K562 (cell line): ENCODE results near the gene COG7. TPM values are rescaled to one million over a fixed set of nuclear protein-coding genes. Genes with fewer than 3 reads are reported as not detected.

Experiments used
- ATAC-seq: fragments of 200-7000 bp; cut with Tn5 transposase; 3 replicates; pipeline ENCODE4 v1.9.1; 2020; ENCODE audit warnings: moderate library complexity
- BruUV-seq: library from RNA; stranded (reverse); fragments of 400-500 nt; replicated peaks from 2 replicates; lab custom pipeline; 2021; lab: Mats Ljungman, UMichigan
- CTCF ChIA-PET: fragments of 300-600 bp; formaldehyde crosslinking; extraction: SDS; loops from one replicate; lab custom pipeline; 2021; ENCODE audit warnings: low intra/inter-chr PET ratio; lab: Yijun Ruan, JAX
- POLR2A ChIA-PET: fragments of 300-600, 350-650 bp; sonication (Branson Sonifier 250); formaldehyde crosslinking; extraction: SDS; loops from one replicate; lab custom pipeline; 2021; ENCODE audit warnings: antibody characterized with exemption, inconsistent platforms; lab: Yijun Ruan, JAX
- DNase-seq, 4 experiments: peaks; one replicate each; pipeline versions ENCODE4 v3.0.0 to v3.0.0-alpha.2; 2011 to 2018; ENCODE audit warnings: low spot score in 3 of 4, mixed read lengths in 3 of 4; ENCODE audit errors: extremely low read depth in 1 of 4
- FAIRE-seq: peaks from 2 replicates; lab custom pipeline; 2011; peaks lifted over from hg19 to GRCh38; lab: Jason Lieb, UNC
- H2AFZ ChIP-seq: 2 replicates; pipeline ENCODE4 v1.6.0; 2011; ENCODE audit warnings: low read depth, low read length, control low read depth, inconsistent platforms
- H3K27ac ChIP-seq: fragments of 200-600 bp; 3 replicates; pipeline ENCODE4 v1.8.0; 2011; ENCODE audit warnings: low read depth, mild to moderate bottlenecking, control low read depth, inconsistent platforms, low read length, moderate library complexity, mixed read lengths; ENCODE audit errors: extremely low read depth
- H3K27me3 ChIP-seq, 2 experiments: fragments of 300-600 bp in 1 of 2; 2 replicates in 1 of 2; 3 replicates in 1 of 2; pipeline versions ENCODE4 v1.6.0 to v1.8.0; 2011; ENCODE audit warnings: inconsistent platforms in 2 of 2, low read length in 2 of 2, mild to moderate bottlenecking in 1 of 2, mixed read lengths in 1 of 2, moderate library complexity in 1 of 2; ENCODE audit not compliant: control insufficient read depth in 2 of 2, insufficient read depth in 2 of 2
- H3K36me3 ChIP-seq: fragments of 300-600 bp; 3 replicates; pipeline ENCODE4 v1.8.0; 2011; ENCODE audit warnings: mild to moderate bottlenecking, low read length, inconsistent platforms; ENCODE audit not compliant: control insufficient read depth, insufficient read depth
- H3K4me1 ChIP-seq, 2 experiments: fragments of 200-600 bp in 1 of 2; replicated peaks in 1 of 2; 2 replicates in 1 of 2; 3 replicates in 1 of 2; pipeline versions ENCODE4 v1.5.1 to v1.8.0; 2011; ENCODE audit warnings: inconsistent platforms in 2 of 2, low read length in 2 of 2, mild to moderate bottlenecking in 1 of 2, mixed read lengths in 1 of 2, moderate library complexity in 1 of 2; ENCODE audit not compliant: control insufficient read depth in 2 of 2, insufficient read depth in 2 of 2
- H3K4me2 ChIP-seq: 2 replicates; pipeline ENCODE4 v1.6.1; 2011; ENCODE audit warnings: low read length, control low read depth, inconsistent platforms, mixed read lengths; ENCODE audit not compliant: insufficient read depth
- H3K4me3 ChIP-seq: fragments of 200-600 bp; sonication (generic), shearing (Covaris generic); 2 replicates; pipeline ENCODE4 v1.5.1; 2016; ENCODE audit warnings: control low read depth, inconsistent platforms
- H3K79me2 ChIP-seq: fragments of 200-600 bp; 3 replicates; pipeline ENCODE4 v1.8.0; 2011; ENCODE audit warnings: low read length, inconsistent platforms; ENCODE audit not compliant: control insufficient read depth, insufficient read depth
- H3K9ac ChIP-seq, 2 experiments: 2 replicates each; pipeline versions ENCODE4 v1.6.0 to v1.6.1; 2011; ENCODE audit warnings: low read depth in 2 of 2, low read length in 2 of 2, control low read depth in 1 of 2, inconsistent platforms in 1 of 2, mild to moderate bottlenecking in 1 of 2, mixed read lengths in 1 of 2; ENCODE audit not compliant: insufficient read depth in 1 of 2
- H3K9me1 ChIP-seq: one replicate; pipeline ENCODE4 v1.6.0; 2011; ENCODE audit warnings: inconsistent platforms, mild to moderate bottlenecking, low read length, moderate library complexity; ENCODE audit not compliant: control insufficient read depth, insufficient read depth
- H3K9me3 ChIP-seq: replicated peaks from 2 replicates; pipeline ENCODE4 v1.5.1; 2011; ENCODE audit warnings: low read depth, low read length, inconsistent platforms; ENCODE audit not compliant: control insufficient read depth, insufficient read depth
- H4K20me1 ChIP-seq: replicated peaks from 2 replicates; pipeline ENCODE4 v1.6.1; 2011; ENCODE audit warnings: low read length, inconsistent platforms, mixed read lengths; ENCODE audit not compliant: control insufficient read depth, insufficient read depth
- ATF1 ChIP-seq, 2 experiments: fragments of 450-650 bp in 1 of 2; IDR thresholded peaks; 2 replicates each; pipeline ENCODE4 v1.6.1; 2016; ENCODE audit warnings: missing compliant biosample characterization in 1 of 2, missing genetic modification characterization in 1 of 2
- ATF4 ChIP-seq: fragments of 450-650 bp; formaldehyde crosslinking; IDR thresholded peaks from 2 replicates; pipeline ENCODE4 v1.4.0; 2022; ENCODE audit warnings: mild to moderate bottlenecking, moderate library complexity
- BHLHE40 ChIP-seq: IDR thresholded peaks from 2 replicates; pipeline ENCODE4 v1.6.1; 2011; ENCODE audit warnings: low read length, improper control_type of control experiment
- OTX1 ChIP-seq: fragments of 450-650 bp; formaldehyde crosslinking; IDR thresholded peaks from 2 replicates; pipeline ENCODE4 v1.4.0; 2022; ENCODE audit warnings: mild to moderate bottlenecking
- PHF8 ChIP-seq: fragments of 200-600 bp; sonication (generic); IDR thresholded peaks from 2 replicates; pipeline ENCODE4 v1.6.1; 2012; ENCODE audit warnings: mixed run types, mild to moderate bottlenecking, inconsistent platforms, low read length, moderate library complexity, borderline replicate concordance
- RAD21 ChIP-seq, 2 experiments: fragments of 250-450 bp in 1 of 2; fragments of 450-650 bp in 1 of 2; sonication (Bioruptor Pico) in 1 of 2; formaldehyde crosslinking in 1 of 2; IDR thresholded peaks in 1 of 2; conservative IDR thresholded peaks in 1 of 2; 2 replicates each; pipeline versions ENCODE4 v1.4.0 to v1.8.0; 2020 to 2022; ENCODE audit warnings: mild to moderate bottlenecking in 2 of 2, moderate library complexity in 1 of 2
- SMARCC2 ChIP-seq: fragments of 450-650 bp; IDR thresholded peaks from 2 replicates; pipeline ENCODE4 v1.6.1; 2017; ENCODE audit warnings: antibody characterized with exemption, moderate library complexity, mild to moderate bottlenecking, low read depth
- SNIP1 ChIP-seq: fragments of 450-650 bp; IDR thresholded peaks from 2 replicates; pipeline ENCODE4 v1.7.1; 2017; ENCODE audit warnings: low read depth, mild to moderate bottlenecking
- ZFPM2 ChIP-seq: fragments of 250-450 bp; sonication (Bioruptor Pico); IDR thresholded peaks from 2 replicates; pipeline ENCODE4 v1.5.1; 2022; ENCODE audit warnings: mild to moderate bottlenecking
- WGBS: fragments of 100-300 bp; shearing (Covaris generic); methylation state at CpG from one replicate; pipeline ENCODE4 v1.1.6; 2016; ENCODE audit warnings: low coverage, mixed read lengths; ENCODE audit not compliant: insufficient coverage; ENCODE audit errors: missing lambda C conversion rate; 5-methylcytosine and 5-hydroxymethylcytosine counted together
- in situ Hi-C: fragments of 300-500 bp; cut with MboI; formaldehyde crosslinking; loops from 4 replicates; pipeline ENCODE4 v1.15.0; 2018; ENCODE audit warnings: inconsistent platforms, mixed read lengths
- intact Hi-C: fragments of 100-400 bp; cut with micrococcal nuclease; formaldehyde crosslinking; loops from 2 replicates; pipeline ENCODE4 v1.14.2; 2022
- polyA plus RNA-seq, 8 experiments: library from polyadenylated mRNA; depleted of rRNA in 4 of 8; stranded (reverse) in 5 of 8; unstranded in 3 of 8; fragments of >200 nt; fragmentation: Nextera tagmentation in 2 of 8; fragmentation: Illumina TruSeq in 1 of 8; extraction: Ambion mirVana in 2 of 8; extraction: Trizol in 1 of 8; gene quantifications; 2 replicates each; pipeline versions ENCODE4 v1.2.1 to v1.2.3, GENCODE V29; 2011 to 2014; ENCODE audit warnings: inconsistent platforms in 1 of 8, missing spikeins in 1 of 8
- total RNA-seq, 7 experiments: library from RNA; depleted of rRNA in 6 of 7; stranded (reverse); fragments of >200 nt in 6 of 7; fragmentation: Illumina TruSeq in 2 of 7; extraction: Trizol in 2 of 7; gene quantifications; 2 replicates each; pipeline versions ENCODE4 v1.2.1 to v1.2.3, GENCODE V29; 2011 to 2021; ENCODE audit warnings: low replicate concordance in 1 of 7
- TF ChIP-seq, protein P1 (sequence below): fragments of 250-450 bp; sonication (Bioruptor Pico); IDR thresholded peaks from 2 replicates; pipeline ENCODE4 v1.8.0; 2021; ENCODE audit warnings: borderline replicate concordance, mild to moderate bottlenecking, moderate library complexity; ENCODE audit not compliant: poor library complexity, severe bottlenecking
- TF ChIP-seq, protein P2 (sequence below): sonication (generic); formaldehyde crosslinking; IDR thresholded peaks from 2 replicates; pipeline ENCODE4 v1.8.0; 2023; ENCODE audit warnings: mild to moderate bottlenecking, missing genetic modification reagents

COG7 gene
- total and polyA plus RNA-seq, 9 of the 15 experiments (the other 6 are each of a cell fraction or from before 2014, with no cell fraction given) = 3.8 to 17.6 (median 13.4) TPM

- POLR2A ChIA-PET = no interaction called here
- no peak for FAIRE-seq
- no TSS peak for BruUV-seq
- ATAC-seq = no peak
- Histone ChIP-seq H3K9ac (no peak overlapping the region), H4K20me1 (peaks cover 4% of the 10 kb centered on the region), H3K9me1 (peaks cover 7% of the 10 kb centered on the region), H3K36me3 (peaks cover 33% of the 10 kb centered on the region; the same call in 1 of the 3 replicates), H3K4me2 (no peak overlapping the region), H3K27me3 (no peaks in the 10 kb centered on the region), H2AFZ (no peak overlapping the region), H3K79me2 (no peaks in the 10 kb centered on the region), H3K9me3 (no peaks in the 10 kb centered on the region), H3K4me1 (no peaks in the 10 kb centered on the region; a peak in 1 of 5 replicates), H3K27ac (no peak overlapping the region), H3K4me3 (no peak overlapping the region)
- in situ Hi-C loops (no loop called here), intact Hi-C loops (no loop called here)
- TF ChIP-seq, protein P1, sequence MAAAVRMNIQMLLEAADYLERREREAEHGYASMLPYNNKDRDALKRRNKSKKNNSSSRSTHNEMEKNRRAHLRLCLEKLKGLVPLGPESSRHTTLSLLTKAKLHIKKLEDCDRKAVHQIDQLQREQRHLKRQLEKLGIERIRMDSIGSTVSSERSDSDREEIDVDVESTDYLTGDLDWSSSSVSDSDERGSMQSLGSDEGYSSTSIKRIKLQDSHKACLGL (CRISPR knock-in tag) = no peak
- TF ChIP-seq OTX1 (CRISPR knock-in tag) (no peak), PHF8 (no peak), SMARCC2 (no peak), ATF1 (CRISPR knock-in tag; IDR thresholded peaks at IDR 0.05) (no peak), ATF1 (tag; IDR thresholded peaks at IDR 0.05) (no peak), ZFPM2 (CRISPR knock-in tag) (no peak), RAD21 (CRISPR knock-in tag; conservative IDR thresholded peaks at IDR 0.05 in 1 of 2, IDR thresholded peaks at IDR 0.05 in 1 of 2) (no peak), ATF4 (CRISPR knock-in tag) (no peak), BHLHE40 (no peak), SNIP1 (no peak)
- TF ChIP-seq, protein P2, sequence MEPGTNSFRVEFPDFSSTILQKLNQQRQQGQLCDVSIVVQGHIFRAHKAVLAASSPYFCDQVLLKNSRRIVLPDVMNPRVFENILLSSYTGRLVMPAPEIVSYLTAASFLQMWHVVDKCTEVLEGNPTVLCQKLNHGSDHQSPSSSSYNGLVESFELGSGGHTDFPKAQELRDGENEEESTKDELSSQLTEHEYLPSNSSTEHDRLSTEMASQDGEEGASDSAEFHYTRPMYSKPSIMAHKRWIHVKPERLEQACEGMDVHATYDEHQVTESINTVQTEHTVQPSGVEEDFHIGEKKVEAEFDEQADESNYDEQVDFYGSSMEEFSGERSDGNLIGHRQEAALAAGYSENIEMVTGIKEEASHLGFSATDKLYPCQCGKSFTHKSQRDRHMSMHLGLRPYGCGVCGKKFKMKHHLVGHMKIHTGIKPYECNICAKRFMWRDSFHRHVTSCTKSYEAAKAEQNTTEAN (CRISPR knock-in tag) = no peak
- DNase-seq = no peak
- 83% methylated on average over 15 of the region's 15 CpGs for WGBS
- CTCF ChIA-PET = no interaction called here
These were observed 64.2 kb downstream of the COG7 start for GRCh38 chr16:23388786-23389185.
